ENCODE data around the gene JAK2.
"Not testable (repeated sequence)": the region's sequence is repeated elsewhere in the genome, so short reads cannot be mapped to it uniquely, and the experiment has no call there.

Gene JAK2

DNA sequence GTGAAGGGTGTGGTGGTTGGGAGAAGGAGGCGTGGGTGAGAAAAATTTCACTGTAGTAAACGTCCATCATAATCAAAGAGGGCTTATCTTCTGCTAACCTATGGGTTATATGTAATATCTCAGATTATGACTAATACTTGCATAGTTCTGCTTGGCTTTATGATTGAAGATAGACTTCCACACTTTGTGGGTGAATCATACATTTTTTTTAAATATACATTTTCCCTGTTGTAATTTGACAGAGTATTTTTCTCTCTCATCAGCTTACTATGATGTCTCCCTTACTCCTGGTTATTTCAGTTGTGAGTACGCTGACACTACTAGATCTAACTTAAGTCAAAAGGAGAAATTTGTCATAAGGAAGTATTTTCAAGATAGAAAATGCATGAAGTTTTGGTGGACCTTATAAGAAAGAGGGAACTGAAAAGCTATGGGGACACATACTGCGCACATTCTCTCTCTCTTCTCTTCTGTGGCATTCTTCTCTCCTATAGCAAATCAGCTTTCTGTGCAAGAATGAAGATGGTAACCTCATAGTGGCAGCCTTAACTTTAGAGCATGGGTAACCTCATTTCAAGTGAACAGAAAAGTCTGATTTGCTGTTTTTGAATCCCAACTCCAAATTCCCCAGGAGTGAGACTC, 4.9 kb upstream of the JAK2 start:
- DNase-seq (ENCODE audit: low spot score) = no peak

DNA sequence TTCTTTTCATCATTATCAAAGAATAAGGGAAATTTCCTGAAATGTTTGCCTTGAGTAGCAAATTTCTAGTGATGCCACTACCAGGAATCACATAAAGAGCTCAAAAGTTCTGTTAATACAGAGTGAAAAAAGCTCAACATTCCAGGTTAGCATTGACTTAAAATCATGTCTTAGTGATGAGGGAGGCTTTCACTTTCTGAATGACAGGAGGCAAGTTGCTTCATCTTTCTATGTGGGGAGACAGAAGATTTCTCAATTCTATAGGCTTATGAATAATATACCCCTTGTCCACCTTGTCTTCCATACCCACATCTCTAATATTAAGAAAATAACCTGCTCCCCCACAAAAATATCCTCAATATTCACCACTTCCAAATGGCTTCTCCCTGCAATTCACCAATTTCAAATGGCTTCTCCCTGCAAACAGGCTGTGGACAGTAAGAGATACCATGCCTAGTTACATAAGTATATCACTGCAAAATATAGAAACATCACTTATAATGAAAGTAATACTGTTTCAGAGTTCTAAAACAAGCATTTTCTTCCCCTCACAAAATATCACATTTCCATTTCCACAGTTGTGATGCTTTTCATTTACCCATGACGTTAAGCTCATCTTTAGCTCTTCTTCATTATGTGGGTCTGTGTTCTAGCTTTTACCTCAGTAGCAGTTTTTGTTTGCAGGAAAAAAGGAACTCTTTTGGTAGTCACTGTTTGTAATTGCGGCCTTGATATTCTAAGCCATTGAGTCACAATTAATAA, 2.2 kb upstream of the JAK2 start:
- DNase-seq (ENCODE audit: low spot score) = no peak

DNA sequence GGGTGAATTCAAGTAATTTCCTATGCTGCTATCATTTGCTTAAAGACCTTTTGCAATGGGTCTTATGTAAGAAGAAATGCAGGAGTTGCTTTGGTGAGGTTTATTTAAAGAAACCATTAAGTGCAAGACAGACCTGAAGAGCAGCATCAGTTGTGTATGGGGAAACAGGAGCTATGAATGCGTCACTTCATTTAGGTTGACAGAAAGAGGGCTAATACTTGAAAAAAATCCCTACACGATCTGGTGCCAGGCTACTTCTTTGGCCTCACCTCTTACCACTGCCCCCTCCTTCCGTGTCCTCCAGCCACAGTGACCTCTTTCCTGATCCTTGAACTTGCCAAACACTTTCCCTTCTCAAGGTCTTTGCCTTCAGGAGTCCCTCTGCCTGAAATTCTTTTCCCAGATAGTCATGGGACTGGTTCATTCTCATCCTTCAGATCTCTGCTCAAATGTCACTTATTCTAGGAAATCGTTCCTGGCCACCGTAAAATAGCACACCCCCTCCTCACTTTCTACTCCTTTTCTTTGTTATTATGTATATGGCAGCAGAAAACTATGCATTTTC, 1.4 kb upstream of the JAK2 start:
- DNase-seq (ENCODE audit: low spot score) = peak; percentile 17

DNA sequence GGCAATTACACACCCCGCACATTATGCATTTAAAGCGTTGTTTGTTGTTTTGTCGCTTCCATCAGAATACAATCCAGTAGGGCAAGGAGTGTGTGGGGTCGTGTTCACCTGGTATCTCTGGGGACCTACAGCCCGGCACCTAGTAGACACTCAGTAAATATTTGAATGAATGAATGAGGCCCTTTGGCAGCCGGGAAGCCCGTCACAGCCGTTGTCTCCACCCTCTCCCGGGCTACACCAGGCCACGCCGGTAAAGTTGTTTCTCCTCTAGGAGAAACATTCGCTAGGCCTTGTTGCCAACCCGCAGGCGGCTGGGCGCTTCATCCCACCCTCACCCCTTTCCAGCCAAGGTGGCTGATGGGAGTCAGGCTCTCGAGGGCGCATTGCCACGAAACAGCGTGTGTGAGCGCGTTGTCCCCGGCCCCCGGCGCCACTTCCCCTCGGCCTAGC, 876 bp upstream of the JAK2 start:
- no peak for DNase-seq (ENCODE audit: low spot score)

DNA sequence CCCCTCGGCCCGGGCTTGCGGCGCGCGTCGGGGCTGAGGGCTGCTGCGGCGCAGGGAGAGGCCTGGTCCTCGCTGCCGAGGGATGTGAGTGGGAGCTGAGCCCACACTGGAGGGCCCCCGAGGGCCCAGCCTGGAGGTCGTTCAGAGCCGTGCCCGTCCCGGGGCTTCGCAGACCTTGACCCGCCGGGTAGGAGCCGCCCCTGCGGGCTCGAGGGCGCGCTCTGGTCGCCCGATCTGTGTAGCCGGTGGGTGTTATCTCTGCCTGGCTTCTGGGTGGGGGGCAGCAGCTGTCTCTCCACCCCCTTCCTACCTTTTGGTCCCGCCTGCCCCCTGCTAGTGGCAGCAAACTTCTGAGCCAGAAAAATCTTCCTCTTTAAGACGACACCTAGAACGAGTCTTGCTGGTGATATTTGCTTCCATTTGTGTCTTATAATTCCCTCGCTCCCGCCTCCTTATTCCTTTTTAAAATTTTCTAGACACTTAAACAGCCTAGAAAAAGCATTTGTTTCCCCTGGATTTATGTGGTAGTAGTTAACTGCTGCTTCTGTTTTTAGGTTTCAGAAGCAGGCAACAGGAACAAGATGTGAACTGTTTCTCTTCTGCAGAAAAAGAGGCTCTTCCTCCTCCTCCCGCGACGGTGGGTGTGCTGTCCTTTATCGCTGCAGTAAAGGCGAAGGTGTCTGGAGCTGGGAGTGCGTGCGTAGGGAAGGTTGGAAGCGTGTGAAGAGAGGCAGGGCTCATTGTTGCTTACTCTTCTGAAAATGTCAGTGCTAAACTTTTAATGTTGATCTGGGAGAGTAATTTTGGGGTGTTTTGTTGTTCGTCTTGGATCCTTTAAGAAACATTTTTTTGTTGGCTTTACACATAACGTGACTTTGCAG, 554 bp downstream of the JAK2 start:
- DNase-seq (ENCODE audit: low spot score) = peak; percentile 54

DNA sequence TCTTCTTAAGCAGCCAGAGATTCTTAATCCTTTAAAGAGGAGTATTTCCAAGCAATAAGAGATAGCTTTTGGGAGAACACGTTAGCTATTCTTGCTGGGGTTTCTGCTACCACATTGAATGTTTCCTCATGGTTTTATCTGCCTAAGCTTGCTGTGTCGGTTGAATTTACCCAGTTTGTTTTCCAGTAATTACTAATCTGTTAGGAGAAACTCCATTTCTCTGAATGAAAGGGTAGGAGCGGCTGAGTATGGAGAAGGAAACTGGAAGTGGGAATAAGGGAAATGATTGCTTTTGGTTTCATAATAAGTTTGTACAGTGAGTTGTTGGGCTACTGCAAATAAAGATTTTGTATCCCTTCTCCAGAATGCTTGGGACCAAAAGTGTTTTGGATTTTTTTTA, 1.2 kb downstream of the JAK2 start:
- DNase-seq (ENCODE audit: low spot score) = no peak

DNA sequence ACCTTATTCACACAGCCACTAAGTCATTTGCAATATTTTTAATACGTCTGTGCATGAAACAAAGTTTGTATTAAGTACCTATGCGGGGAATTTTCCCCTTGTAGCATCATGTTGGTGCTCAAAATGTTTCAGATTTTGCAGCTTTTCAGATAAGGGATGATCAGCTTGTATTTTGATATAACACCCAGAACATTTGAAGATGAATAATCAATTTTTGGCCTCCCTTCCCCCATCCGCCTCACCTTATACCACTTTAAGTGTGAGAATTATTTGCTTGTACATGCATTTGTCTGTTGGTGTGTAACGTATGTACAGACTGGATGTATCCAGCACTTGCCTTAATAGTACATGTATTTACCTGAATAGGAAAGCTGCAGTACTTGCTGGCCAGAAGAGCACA, 1.7 kb downstream of the JAK2 start:
- no peak for DNase-seq (ENCODE audit: low spot score)

DNA sequence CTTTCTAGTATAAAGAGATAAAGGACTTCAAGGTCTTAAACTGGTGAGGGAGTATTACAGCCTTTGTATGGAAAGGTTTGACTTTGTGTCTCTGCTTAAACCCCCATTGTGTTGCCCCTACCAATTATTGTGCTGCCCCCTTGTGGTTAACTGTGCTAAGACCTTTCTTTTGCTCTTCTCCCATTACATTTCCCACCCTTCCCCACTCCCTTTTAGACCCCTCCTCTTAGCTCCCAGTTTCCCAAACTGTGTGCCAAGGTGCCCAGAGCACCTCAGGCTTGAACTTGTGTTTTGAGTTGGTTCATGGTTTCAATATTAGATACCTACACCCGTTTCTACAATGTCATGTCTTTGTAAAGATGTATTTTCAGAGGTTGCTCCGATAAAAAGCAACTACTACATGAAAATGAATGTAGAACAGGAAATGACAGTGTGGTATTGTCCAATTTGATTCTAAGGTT, 2.9 kb downstream of the JAK2 start:
- DNase-seq (ENCODE audit: low spot score) = peak; percentile 67

DNA sequence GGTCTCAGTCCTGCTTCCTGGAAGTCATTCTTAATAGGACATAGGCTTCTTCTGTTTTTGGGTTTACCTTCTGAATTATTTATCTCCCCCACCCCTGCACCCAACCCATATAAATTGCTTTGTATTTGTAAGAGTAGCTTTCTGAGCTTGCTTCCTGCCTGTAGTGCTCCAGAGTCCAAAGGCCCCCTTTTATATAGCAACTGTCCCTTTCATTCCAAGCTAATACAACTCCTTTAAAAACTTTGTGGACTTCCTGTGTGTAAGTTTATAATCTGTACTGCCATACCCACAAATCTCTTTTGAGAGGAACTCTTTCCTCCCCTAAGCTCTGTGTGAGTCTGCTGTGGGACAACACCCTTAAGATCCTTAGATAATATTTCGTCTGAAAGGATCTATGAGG, 7.8 kb downstream of the JAK2 start:
- no peak for DNase-seq (ENCODE audit: low spot score)

DNA sequence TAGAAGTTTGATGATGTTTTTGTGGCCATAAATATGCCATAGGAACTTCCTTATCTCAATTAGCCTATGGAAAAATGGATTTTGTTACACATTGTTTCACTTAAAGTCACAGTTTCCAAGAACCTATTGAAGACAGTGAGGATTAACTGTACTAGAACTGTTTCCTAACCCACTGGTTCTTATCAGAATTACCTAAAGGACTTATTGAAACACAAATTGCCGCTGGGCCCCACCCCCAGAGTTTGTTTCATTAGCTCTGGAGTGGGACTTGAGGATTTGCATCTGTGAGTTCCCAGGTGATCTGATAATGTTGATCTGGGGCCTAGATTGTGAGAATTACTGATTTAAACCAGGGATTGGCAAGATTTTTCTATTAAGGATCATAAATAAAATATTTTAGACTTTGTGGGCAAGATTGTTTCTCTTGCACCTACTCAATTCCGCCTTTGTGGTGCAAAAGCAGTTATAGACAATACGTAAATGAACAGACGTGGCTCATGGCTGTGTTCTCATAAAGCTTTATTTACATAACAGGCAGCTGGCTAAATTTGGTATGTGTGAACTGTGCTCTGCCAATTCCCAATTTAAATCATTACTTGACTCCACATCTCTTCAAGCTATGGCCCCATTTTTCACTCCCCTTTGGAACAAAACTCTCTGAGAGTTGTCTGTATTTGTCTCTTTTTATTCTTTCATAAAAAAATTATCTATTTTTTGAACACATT, 9.3 kb downstream of the JAK2 start:
- DNase-seq (ENCODE audit: low spot score) = no peak

DNA sequence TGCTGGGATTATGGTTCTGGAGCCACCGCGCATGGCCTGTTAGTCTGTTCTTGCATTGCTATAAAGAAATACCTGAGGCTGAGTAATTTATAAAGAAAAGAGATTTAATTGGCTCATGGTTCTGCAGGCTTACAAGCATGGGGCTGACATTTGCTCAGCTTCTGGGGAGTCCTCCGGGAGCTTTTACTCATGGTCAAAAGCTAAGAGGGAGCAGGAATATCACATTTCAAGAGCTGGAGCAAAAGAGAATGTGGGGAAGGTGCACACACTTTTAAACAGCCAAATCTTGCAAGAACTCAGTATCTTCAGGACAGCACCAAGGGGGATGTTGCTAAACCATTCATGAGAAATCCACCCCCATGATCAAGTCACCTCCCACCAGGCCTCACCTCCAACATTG, 12.1 kb downstream of the JAK2 start:
- DNase-seq (ENCODE audit: low spot score) = no peak

DNA sequence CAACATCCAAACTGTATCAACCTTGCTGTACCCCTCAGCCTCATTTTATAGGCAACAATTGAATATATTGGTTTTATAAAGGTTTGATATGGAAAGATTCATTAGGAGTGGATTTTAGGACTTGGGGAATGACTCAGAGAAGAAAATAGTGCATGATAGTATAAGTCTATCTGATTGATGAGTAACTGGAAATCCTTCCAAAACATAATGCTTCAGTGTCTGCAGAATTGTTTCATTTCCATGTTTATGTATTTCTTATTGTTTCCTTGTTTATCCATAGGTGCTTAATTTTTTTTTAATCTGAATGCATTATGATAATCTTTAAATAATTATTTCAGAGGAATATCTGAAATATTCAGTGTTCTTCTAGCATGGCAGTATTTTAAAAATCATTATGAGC, 12.6 kb downstream of the JAK2 start:
- no peak for DNase-seq (ENCODE audit: low spot score)

DNA sequence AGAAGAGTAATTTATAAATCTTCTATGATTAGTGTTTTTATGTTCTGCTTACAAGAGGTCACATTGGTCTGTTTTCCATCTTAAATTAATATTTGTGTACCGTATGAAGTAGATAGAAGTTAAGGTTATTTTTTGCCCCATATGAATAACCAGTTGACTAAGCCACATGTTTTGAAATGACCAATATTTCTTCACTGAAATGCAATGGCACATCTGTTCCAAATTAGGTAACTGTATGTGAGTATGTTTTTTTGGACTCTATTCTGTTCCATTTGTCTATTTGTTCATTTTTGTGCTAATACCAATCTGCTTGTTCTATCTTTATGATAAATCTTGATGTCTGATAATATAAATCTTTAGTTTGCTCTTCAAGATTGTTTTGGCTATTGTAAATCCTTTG, 17.7 kb downstream of the JAK2 start:
- no peak for DNase-seq (ENCODE audit: low spot score)

DNA sequence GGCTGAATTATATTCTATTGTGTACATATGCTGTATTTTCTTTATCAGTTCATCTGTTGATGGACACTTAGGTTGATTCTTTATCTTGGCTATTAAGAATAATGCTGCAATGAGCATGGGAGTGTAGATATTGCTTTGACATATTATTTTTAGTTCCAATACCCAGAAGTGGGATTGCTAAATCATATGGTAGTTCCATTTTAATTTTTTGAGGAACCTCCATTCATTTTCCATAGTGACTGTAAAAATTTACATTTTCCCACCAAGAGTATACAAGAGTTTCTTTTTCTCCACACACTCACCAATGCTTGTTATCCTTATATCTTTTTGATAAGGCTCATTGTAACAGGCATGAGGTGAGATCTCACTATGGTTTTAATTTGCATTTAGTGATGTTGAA, 19.4 kb downstream of the JAK2 start:
- DNase-seq (ENCODE audit: low spot score) = no peak

DNA sequence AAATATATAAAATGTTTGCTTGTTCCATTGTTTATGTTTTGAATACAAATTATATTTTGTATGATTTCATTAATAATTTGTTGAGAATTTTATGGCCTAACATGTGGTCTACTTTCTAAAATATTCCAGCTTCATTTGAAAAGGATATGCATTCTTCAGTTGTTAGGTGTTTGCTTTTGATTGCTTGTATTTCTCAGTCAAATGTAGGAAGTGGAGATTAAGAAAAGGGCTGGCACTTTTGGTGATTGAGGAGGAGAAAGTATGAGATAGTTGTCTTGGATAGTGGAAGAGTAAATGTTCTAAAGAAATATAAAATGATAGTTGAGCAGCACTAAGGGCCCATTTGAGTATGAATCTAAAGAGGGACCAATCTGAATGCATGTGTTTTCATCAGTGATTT, 23.1 kb downstream of the JAK2 start:
- DNase-seq (ENCODE audit: low spot score) = no peak

DNA sequence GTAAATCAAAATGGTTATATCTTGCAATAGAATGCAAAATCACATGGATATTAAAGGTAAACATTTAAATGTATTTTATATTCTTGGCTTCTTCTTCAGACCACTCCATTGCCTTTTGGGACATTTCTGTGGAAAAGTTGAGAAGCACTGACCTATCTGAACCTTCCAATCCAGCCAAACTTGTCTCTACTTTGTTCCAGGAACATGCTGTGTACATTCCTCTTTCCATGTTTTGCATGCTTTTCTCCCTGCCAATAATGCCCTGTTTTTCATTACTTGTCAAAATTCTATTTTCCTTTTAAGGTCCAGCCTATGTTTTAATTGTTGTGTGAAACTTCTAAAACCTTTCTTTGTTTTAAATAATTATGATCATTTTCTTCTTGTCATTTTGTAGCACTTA, 28.3 kb downstream of the JAK2 start:
- no peak for DNase-seq (ENCODE audit: low spot score)

DNA sequence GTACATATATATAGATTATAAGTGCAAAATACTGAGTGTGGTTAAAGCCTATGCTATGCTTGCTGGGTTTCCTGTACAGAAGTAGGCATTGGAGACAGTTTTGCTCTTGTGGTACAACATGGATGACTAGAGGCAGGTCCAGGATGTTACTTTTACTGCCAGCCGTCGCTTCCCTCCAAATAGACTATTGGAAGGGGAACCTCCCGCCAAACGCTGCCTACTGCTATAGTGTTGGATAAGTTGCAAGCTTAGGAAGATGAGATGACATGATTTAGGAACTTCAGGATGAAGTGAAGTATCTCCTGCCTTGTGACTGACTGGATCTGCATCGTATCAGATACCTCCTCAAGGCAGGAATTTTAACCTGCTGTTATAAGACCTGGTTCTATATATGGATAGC, 30.9 kb downstream of the JAK2 start:
- no peak for DNase-seq (ENCODE audit: low spot score)

DNA sequence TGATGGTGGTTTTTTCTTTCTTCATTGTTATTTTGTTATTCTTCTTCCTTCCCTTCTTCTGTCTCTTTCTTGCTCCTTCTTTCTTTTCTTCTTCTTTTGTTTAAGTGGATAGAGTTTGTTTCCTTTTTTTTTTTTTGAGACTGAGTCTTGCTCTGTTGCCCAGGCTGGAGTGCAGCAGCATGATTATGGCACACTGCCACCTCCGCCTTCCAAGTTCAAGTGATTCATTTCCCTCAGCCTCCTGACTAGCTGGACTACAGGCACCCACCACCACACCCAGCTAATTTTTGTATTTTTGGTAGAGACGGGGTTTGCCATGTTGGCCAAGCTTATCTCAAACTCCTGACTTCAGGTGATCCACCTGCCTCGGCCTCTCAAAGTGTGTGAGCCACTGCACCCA, 40.3 kb downstream of the JAK2 start:
- no peak for DNase-seq (ENCODE audit: low spot score)

DNA sequence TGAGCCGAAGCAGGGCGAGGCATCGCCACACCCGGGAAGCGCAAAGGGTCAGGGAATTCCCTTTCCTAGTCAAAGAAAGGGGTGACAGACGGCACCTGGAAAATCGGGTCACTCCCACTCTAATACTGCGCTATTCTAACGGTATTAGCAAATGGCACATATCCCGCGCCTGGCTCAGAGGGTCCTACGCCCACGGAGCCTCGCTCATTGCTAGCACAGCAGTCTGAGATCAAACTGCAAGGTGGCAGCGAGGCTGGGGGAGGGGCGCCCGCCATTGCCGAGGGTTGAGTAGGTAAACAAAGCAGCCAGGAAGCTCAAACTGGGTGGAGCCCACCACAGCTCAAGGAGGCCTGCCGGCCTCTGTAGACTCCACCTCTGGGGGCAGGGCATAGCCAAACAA, 46.9 kb downstream of the JAK2 start:
- DNase-seq (ENCODE audit: low spot score) = not testable (repeated sequence)

DNA sequence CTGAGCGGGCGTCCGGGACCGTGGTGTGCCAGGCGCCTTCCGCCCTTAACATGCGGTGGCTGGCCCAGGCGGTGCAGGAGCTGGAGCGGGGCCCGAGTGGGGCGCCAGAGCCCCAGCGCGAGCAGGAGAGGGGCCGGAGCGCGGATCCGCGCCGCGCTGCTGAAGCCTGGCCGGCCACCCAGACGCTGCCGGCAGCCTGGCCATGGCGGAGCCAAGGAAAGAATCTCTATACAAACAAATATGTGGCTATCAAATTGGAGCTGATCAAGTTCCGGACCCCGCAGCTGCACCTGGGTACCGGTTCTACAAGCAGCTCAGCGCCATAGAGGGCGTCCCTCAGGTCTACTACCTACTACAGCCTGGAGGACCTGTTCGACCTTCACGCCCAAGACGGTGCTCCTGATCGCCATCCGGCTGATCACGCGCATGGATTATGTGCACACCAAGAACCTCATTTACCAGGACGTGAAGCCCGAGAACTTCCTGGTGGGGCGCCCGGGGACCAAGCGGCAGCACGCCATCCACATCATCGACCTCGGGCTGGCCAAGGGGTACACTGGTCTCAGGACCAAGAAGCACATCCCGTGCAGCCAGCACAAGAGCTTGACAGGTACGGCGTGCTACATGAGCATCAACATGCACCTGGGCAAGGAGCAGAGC, 55.8 kb downstream of the JAK2 start:
- DNase-seq (ENCODE audit: low spot score) = no peak

DNA sequence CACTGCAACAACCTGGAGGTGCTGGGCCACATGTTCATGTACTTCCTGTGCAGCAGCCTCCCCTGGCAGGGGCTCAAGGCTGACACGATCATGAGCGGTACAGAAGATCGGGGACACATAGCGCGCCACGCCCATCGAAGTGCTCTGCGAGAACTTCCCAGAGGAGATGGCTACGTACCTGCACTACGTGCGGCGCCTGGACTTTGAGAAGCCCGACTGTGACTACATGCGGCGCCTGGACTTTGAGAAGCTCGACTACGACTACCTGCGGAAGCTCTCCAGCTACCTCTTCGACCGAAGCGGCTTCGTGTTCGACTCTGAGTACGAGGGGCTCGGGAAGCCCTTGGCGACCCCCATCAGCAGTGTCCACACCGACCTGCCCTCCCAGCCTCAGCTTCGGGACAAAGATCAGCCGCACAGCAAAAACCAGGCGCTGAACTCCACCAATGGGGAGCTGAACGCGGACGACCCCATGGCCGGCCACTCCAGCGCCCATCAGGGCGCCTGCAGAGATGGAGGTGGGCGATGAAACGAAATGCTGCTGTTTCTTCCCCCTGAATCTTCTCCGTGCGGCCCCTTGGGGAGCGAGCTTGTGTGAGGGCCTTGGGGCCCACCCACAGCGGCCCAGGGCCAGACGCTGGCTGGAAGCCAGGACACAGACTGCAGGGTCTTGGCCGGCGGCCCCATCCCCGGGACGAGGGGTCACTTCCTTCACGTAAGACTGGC, 56.5 kb downstream of the JAK2 start:
- DNase-seq (ENCODE audit: low spot score) = no peak
